Uterus (tissue), 4 donors: ENCODE results near the gene KIAA1191. TPM values are rescaled to one million over a fixed set of nuclear protein-coding genes. Genes with fewer than 3 reads are reported as not detected.

Experiments used
- DNase-seq, 2 donors: peaks; one replicate each; pipeline ENCODE4 v3.0.0-alpha.2; 2019 to 2020
- H3K27ac ChIP-seq, 2 donors: fragments of 200-600 bp; sonication (generic); 1 replicate in 1 of 2; 2 replicates in 1 of 2; pipeline ENCODE4 v1.5.1; 2016 to 2018
- H3K27me3 ChIP-seq, 2 donors: fragments of 200-600 bp; sonication (generic); one replicate each; pipeline ENCODE4 v1.5.1; 2018 to 2019; ENCODE audit warnings: control low read depth in 1 of 2
- H3K36me3 ChIP-seq, 2 donors: fragments of 200-600 bp; sonication (generic); one replicate each; pipeline ENCODE4 v1.5.1; 2019; ENCODE audit warnings: control low read depth in 1 of 2
- H3K4me1 ChIP-seq, 2 donors: fragments of 200-600 bp; sonication (generic); one replicate each; pipeline ENCODE4 v1.5.1; 2018 to 2019; ENCODE audit warnings: control low read depth in 1 of 2
- H3K4me3 ChIP-seq, 2 donors: fragments of 200-600 bp; sonication (generic); 1 replicate in 1 of 2; 2 replicates in 1 of 2; pipeline ENCODE4 v1.5.1; 2018 to 2019; ENCODE audit warnings: mild to moderate bottlenecking in 1 of 2
- H3K9me3 ChIP-seq, 2 donors: fragments of 200-600 bp; sonication (generic); one replicate each; pipeline ENCODE4 v1.5.1; 2019; ENCODE audit warnings: control low read depth in 1 of 2
- CTCF ChIP-seq, 4 experiments: fragments of 200-600 bp in 2 of 4; fragments of 450-650 bp in 2 of 4; sonication (generic) in 2 of 4; IDR thresholded peaks; one replicate each; pipeline ENCODE4 v1.5.1; 2016 to 2019; ENCODE audit warnings: antibody characterized with exemption in 4 of 4, mild to moderate bottlenecking in 2 of 4, moderate library complexity in 1 of 4
- POLR2A ChIP-seq, 2 donors: fragments of 450-650 bp; IDR thresholded peaks; one replicate each; pipeline ENCODE4 v1.6.1; 2016; ENCODE audit warnings: antibody characterized with exemption in 2 of 2, mild to moderate bottlenecking in 1 of 2, moderate library complexity in 1 of 2
- intact Hi-C: fragments of 100-400 bp; cut with DNase I; formaldehyde crosslinking; loops from one replicate; pipeline ENCODE4 v1.15.1; 2023; ENCODE audit warnings: low total_unique reads
- total RNA-seq, 4 donors: library from RNA; depleted of rRNA in 3 of 4; stranded (reverse); fragments of >200 nt in 3 of 4; gene quantifications; one replicate each; pipeline versions ENCODE4 v1.1.0 to v1.2.4, GENCODE V29; 2014 to 2023
- donor health status: DM: yes; HTN: yes; CAD: no.

The KIAA1191 gene
- total RNA-seq, 4 donors from 2014 or later: 57.0 to 112 (median 67.5) TPM

- DNase-seq: no peak
These were observed 39.0 kb upstream of the KIAA1191 start for GRCh38 chr5:176400382-176401156.

DNA sequence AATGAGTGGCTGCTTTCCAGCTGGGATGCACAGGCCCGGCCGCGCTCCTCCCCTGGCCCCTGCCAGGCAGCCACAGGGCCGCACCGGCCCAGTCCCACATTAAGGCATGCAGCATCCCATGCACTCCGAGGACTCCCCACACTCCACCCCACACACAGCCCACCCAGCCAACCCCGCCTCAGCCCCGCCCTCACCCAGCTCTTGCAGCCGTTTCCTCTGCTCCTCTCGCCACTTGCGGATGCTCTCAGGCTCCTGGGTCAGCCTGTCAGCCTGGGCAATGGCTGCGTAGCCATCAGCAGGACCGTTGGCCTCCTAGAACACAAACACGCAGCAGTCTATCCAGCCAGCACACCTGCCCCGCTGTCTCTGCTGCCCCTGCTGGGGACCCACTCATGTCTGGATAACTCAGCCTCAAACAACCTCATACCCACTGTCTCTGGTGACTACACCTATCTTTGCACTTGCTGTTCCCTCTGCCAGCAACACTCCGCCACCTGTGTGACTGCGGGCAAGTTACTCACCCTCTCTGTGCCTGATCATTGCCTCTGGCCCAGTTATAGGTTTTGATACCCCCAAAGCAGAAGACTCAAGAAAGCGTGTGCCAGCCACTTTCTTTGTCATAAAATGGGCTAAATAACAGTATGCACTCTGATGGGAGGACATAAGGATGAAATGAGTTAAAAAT is 36.3 kb upstream of the KIAA1191 start:
- no peaks in the 10 kb centered on the region for H3K4me1 ChIP-seq
- no peaks in the 10 kb centered on the region for H3K27me3 ChIP-seq
- H3K27ac ChIP-seq: no peak overlapping the region
- H3K36me3 ChIP-seq: no peaks in the 10 kb centered on the region
- DNase-seq: no peak
- H3K9me3 ChIP-seq: no peaks in the 10 kb centered on the region
- no peak for TF ChIP-seq CTCF (IDR thresholded peaks at IDR 0.05)
- TF ChIP-seq POLR2A (IDR thresholded peaks at IDR 0.05): no peak
- no peak overlapping the region for H3K4me3 ChIP-seq
- intact Hi-C loops: no loop called here

More at GRCh38 chr5:176400382-176401156, 39.0 kb upstream of the KIAA1191 start:
- no peaks in the 10 kb centered on the region for H3K9me3 ChIP-seq
- no peaks in the 10 kb centered on the region for H3K4me1 ChIP-seq
- no peak overlapping the region for H3K27ac ChIP-seq
- no peak overlapping the region for H3K4me3 ChIP-seq
- intact Hi-C loops: no loop called here
- H3K27me3 ChIP-seq: no peaks in the 10 kb centered on the region
- no peaks in the 10 kb centered on the region for H3K36me3 ChIP-seq
- TF ChIP-seq CTCF (IDR thresholded peaks at IDR 0.05): no peak
- no peak for TF ChIP-seq POLR2A (IDR thresholded peaks at IDR 0.05)

GRCh38 chr5:176396330-176396729 is 34.8 kb upstream of the KIAA1191 start:
- H3K27me3 ChIP-seq: no peaks in the 10 kb centered on the region
- intact Hi-C loops: no loop called here
- H3K4me3 ChIP-seq: no peak overlapping the region
- no peaks in the 10 kb centered on the region for H3K9me3 ChIP-seq
- H3K4me1 ChIP-seq: no peaks in the 10 kb centered on the region
- no peak for DNase-seq
- TF ChIP-seq POLR2A (IDR thresholded peaks at IDR 0.05) (no peak), CTCF (IDR thresholded peaks at IDR 0.05) (no peak)
- no peaks in the 10 kb centered on the region for H3K36me3 ChIP-seq
- H3K27ac ChIP-seq: no peak overlapping the region

DNA sequence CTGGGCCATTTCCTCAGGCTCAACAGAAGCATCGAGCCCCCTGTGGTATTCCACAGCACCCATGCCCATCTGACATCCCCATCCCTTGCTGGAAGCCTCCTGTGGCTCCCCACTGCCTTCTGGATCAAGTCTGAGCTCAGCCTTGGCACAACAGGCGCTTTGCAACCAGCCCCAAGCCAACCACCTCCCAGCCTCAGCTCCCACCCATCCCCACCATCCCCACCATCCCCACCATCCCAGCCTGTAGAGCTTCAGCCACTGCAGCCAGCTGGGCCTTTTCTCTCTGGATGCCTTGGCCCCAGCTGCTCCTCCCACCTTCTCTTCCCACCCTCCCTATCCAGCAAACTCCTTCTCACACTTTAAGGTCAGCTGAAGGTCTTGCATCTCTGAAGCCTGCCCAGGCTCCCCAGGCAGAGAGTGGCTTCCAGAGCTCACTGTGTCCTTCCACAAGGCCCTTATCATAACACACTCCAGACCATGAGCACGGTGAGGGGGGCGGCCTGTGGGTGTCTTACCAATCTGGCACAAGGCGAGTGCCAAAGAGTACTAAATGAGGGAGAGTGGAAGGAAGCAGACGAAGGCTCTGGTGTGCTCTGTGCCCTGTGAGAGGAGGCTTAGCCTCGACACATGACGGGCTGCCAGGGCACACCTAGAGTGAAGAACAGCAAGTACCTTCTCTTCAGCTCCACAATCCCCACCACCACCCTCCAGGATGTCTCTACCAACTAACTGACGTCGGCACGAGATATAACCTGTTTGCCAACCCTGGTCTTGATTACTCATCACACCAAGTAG is 33.5 kb upstream of the KIAA1191 start:
- intact Hi-C loops: no loop called here
- H3K36me3 ChIP-seq: no peaks in the 10 kb centered on the region
- no peaks in the 10 kb centered on the region for H3K4me1 ChIP-seq
- DNase-seq: no peak
- TF ChIP-seq POLR2A (IDR thresholded peaks at IDR 0.05): no peak
- no peak for TF ChIP-seq CTCF (IDR thresholded peaks at IDR 0.05)
- H3K27ac ChIP-seq: no peak overlapping the region
- H3K9me3 ChIP-seq: no peaks in the 10 kb centered on the region
- H3K4me3 ChIP-seq: no peak overlapping the region
- H3K27me3 ChIP-seq: no peaks in the 10 kb centered on the region
